ENCODE results near the gene ARL5A. TPM values are rescaled to one million over a fixed set of nuclear protein-coding genes. Genes with fewer than 3 reads are reported as not detected.
A peak's percentile ranks its signal among the peaks of the same experiment; 100 is the strongest.

ARL5A gene
- total and polyA plus RNA-seq, 9 of the 15 experiments (the other 6 are each of a cell fraction or from before 2014, with no cell fraction given): 16.3 to 117 (median 88.4) TPM

DNA sequence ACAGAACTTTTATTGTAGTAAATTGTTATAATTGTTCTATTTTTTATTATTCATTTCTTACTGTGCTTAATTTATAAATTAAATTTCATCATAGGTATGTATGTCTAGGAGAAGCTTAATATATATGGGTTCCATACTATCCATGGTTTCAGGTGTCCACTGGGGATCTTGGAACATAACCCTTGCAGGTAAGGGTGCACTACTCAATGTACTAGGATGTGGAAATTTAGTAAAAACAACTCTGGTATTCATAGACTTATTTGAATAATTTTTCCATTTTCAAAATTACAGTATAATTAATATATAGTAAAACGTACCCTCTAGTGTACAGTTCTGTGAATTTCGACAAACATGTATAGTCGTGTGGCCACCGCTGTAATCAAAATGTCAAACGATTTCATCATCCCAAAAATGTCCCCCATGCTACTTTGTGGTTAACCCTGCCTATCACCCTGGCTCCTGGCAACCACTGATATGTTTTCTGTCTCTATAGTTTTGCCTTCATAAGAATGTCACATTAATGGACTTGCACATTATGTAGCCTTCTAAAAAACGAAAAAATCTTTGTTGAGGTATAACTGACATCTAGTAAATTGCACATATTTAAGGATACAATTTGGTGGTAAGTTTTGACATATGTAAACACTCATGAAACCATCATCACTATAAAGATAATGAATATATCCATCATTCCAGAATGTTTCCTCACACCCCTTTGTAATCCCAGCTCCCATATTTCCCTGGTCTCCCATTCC lies 45.7 kb downstream of the ARL5A start (continued):
- TF ChIP-seq SLC30A9 (CRISPR knock-in tag; IDR thresholded peaks at IDR 0.05) (no peak), GABPA (tag; conservative IDR thresholded peaks at IDR 0.05; ENCODE audit: low read depth) (peak; percentile 44; the same call in 1 of the 2 replicates), ZSCAN29 (IDR thresholded peaks at IDR 0.05) (no peak), PRDM10 (IDR thresholded peaks at IDR 0.05; ENCODE audit: partially characterized antibody) (peak; percentile 81), XRCC5 (IDR thresholded peaks at IDR 0.05; ENCODE audit: low read depth, low read length) (no peak), TRIM28 (IDR thresholded peaks at IDR 0.05) (no peak), POLR2H (tag; IDR thresholded peaks at IDR 0.05; ENCODE audit: low read depth) (peak; percentile 89), NR2C2 (CRISPR knock-in tag; IDR thresholded peaks at IDR 0.05) (no peak), NR2C2 (tag; IDR thresholded peaks at IDR 0.05) (peak; percentile 39; the same call in 1 of the 2 replicates), THAP7 (CRISPR knock-in tag; IDR thresholded peaks at IDR 0.05) (no peak), TCF3 (CRISPR knock-in tag; IDR thresholded peaks at IDR 0.05) (peak; percentile 96), SNIP1 (IDR thresholded peaks at IDR 0.05; ENCODE audit: low read depth) (no peak), ZNF133 (CRISPR knock-in tag; IDR thresholded peaks at IDR 0.05) (no peak), ZNF75A (CRISPR knock-in tag; IDR thresholded peaks at IDR 0.05) (0 out of 2 replicates have a peak, but pooled peaks have one; percentile 58), BRCA1 (IDR thresholded peaks at IDR 0.05) (no peak), BRCA1 (CRISPR knock-in tag; IDR thresholded peaks at IDR 0.05) (no peak), DIDO1 (tag; IDR thresholded peaks at IDR 0.05; ENCODE audit: low read depth) (no peak), RBM14 (IDR thresholded peaks at IDR 0.05; ENCODE audit: borderline replicate concordance, insufficient read depth, low read depth, low read length) (no peak), ARID3B (CRISPR knock-in tag; IDR thresholded peaks at IDR 0.05; ENCODE audit: borderline replicate concordance) (no peak), ZNF507 (tag; conservative IDR thresholded peaks at IDR 0.05) (no peak), MCM7 (IDR thresholded peaks at IDR 0.05) (no peak)
- TF ChIP-seq, protein P1, sequence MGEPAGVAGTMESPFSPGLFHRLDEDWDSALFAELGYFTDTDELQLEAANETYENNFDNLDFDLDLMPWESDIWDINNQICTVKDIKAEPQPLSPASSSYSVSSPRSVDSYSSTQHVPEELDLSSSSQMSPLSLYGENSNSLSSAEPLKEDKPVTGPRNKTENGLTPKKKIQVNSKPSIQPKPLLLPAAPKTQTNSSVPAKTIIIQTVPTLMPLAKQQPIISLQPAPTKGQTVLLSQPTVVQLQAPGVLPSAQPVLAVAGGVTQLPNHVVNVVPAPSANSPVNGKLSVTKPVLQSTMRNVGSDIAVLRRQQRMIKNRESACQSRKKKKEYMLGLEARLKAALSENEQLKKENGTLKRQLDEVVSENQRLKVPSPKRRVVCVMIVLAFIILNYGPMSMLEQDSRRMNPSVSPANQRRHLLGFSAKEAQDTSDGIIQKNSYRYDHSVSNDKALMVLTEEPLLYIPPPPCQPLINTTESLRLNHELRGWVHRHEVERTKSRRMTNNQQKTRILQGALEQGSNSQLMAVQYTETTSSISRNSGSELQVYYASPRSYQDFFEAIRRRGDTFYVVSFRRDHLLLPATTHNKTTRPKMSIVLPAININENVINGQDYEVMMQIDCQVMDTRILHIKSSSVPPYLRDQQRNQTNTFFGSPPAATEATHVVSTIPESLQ (CRISPR knock-in tag; IDR thresholded peaks at IDR 0.05): no peak

Data from K562 (cell line).